Measurements from ENCODE around the gene KHK.

Gene KHK

DNA sequence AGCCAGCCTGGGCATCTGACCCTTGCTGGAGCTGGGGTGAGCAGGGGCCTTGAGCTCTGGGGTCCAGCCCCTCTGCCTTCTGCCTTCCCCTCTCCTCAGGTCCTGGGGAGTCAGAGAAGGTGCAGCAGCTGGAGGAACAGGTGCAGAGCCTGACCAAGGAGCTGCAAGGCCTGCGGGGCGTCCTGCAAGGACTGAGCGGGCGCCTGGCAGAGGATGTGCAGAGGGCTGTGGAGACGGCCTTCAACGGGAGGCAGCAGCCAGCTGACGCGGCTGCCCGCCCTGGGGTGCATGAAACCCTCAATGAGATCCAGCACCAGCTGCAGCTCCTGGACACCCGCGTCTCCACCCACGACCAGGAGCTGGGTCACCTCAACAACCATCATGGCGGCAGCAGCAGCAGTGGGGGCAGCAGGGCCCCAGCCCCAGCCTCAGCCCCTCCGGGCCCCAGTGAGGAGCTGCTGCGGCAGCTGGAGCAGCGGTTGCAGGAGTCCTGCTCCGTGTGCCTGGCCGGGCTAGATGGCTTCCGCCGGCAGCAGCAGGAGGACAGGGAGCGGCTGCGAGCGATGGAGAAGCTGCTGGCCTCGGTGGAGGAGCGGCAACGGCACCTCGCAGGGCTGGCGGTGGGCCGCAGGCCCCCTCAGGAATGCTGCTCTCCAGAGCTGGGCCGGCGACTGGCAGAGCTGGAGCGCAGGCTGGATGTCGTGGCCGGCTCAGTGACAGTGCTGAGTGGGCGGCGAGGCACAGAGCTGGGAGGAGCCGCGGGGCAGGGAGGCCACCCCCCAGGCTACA, 4.4 kb upstream of the KHK start:
- no peak for DNase-seq (ENCODE audit: low spot score)

GRCh38 chr2:27082773-27083409, 3.7 kb upstream of the KHK start:
- no peak for DNase-seq (ENCODE audit: low spot score)

DNA sequence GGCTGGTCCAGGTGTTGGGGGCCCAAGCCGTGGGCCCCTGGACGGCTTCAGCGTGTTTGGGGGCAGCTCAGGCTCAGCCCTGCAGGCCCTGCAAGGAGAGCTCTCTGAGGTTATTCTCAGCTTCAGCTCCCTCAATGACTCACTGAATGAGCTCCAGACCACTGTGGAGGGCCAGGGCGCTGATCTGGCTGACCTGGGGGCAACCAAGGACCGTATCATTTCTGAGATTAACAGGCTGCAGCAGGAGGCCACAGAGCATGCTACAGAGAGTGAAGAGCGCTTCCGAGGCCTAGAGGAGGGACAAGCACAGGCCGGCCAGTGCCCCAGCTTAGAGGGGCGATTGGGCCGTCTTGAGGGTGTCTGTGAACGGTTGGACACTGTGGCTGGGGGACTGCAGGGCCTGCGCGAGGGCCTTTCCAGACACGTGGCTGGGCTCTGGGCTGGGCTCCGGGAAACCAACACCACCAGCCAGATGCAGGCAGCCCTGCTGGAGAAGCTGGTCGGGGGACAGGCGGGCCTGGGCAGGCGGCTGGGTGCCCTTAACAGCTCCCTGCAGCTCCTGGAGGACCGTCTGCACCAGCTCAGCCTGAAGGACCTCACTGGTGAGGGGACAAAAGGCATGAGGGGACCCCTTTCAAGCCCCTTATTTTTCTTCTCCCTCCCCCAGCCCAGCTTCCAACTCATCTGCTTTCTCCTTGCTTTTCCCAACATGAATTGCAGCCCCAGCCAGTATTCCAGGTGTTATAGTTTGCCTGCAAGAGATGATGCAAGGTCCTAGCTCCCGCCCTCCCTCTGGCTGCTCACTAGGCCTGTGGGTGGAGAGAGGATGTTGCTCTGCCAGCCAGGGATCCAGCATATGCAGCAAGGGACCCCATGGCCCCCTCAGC, 2.9 kb upstream of the KHK start:
- no peak for DNase-seq (ENCODE audit: low spot score)

- no peak for DNase-seq (ENCODE audit: low spot score)
Measured at GRCh38 chr2:27084297-27085061, 2.1 kb upstream of the KHK start.

GRCh38 chr2:27085062-27085672, 1.4 kb upstream of the KHK start:
- DNase-seq (ENCODE audit: low spot score), result no peak

- DNase-seq (ENCODE audit: low spot score), result no peak
Measured at GRCh38 chr2:27085673-27086089, 891 bp upstream of the KHK start.

DNA sequence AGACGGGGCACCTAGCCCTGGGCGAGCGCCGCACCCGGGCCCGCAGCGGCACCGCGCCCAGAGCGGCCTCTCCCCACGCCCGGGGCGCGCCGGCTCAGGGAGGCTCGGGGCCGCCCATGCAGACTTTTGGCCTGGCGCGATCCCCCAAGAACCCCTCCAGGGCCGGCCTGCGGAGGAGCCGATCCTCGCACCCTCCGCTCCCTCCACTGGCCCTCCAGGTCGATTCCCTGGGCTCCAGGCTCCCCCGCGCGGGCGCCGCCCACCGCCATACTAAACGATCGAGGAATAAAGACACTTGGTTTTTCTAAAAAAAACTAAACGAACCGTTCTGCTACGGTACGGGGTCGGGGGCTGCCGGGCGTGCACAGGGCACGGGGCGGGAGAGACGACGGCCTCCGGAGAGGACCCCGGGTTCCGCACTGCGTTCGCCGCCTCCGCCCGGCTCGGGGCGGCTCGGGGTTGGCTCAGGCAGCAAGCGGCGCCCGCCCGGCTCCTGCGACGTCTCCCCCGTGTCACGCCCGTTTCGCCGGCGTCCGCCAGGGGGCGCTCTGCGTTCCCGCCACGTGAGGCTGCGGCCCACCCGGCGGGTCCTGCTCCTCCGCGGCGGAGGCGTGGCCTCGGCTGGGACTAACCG, 365 bp upstream of the KHK start:
- peak; percentile 98 for DNase-seq (ENCODE audit: low spot score)

DNA sequence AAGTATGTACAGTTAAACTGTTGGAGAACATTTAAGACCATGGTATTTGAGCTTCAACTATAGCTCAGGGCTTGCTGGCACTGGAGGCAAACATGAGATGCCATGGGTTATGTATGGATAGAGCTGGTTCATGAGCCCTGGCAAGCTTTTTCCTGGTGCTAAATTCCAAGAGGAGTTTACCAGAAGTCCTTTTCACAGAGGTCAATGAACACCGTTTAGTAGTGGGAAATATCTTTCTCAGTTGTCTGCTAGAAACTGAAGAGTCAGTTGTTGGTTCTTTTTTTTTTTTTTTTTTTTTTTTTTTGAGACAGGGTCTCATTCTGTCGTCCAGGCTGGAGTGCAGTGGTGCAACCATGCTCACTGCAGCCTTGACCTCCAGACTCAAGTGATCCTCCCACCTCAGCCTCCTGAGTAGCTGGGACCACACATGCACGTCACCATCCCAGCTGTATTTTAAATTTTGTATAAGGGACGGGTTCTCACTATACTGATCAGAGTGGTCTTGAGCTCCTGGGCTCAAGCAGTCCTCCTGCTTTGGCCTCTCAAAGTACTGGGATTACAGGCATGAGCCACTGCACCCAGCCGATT, 1.3 kb downstream of the KHK start:
- no peak for DNase-seq (ENCODE audit: low spot score)

- DNase-seq (ENCODE audit: low spot score), result no peak
Measured at GRCh38 chr2:27088634-27089033, 2.1 kb downstream of the KHK start.

GRCh38 chr2:27089111-27089954, 2.8 kb downstream of the KHK start:
- no peak for DNase-seq (ENCODE audit: low spot score)

- no peak for DNase-seq (ENCODE audit: low spot score)
Measured at GRCh38 chr2:27091746-27092695, 5.4 kb downstream of the KHK start.

GRCh38 chr2:27092696-27093429, 6.3 kb downstream of the KHK start:
- DNase-seq (ENCODE audit: low spot score), result no peak

GRCh38 chr2:27093430-27094352, 7.1 kb downstream of the KHK start:
- no peak for DNase-seq (ENCODE audit: low spot score)

DNA sequence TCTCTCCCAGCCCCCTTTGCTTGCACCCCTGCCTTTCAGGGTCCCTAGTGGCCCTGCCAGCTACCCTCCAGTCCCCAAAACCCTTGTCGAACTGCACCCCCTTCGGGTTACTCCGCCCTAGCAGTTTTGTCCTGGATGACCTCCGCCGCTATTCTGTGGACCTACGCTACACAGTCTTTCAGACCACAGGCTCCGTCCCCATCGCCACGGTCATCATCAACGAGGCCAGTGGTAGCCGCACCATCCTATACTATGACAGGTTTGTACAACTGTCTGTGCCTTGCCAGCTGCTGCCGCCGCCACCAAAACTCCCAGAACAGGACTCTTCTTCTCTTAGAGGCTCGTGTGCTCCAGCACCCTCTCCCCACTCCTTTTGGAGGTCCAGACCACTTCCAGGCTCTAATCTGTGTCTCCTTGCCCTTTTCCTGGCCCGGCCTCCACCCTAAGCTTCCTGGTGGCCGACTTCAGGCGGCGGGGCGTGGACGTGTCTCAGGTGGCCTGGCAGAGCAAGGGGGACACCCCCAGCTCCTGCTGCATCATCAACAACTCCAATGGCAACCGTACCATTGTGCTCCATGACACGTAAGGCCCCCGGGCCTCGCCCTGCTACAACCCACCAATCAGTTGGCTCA, 7.9 kb downstream of the KHK start:
- no peak for DNase-seq (ENCODE audit: low spot score)

GRCh38 chr2:27095427-27095744, 8.8 kb downstream of the KHK start:
- no peak for DNase-seq (ENCODE audit: low spot score)
